COR-L47 (cell line): ENCODE data around the gene GOLGB1.
"Not testable (repeated sequence)": the region's sequence is repeated elsewhere in the genome, so short reads cannot be mapped to it uniquely, and the experiment has no call there.

Source experiments
- DNase-seq: peaks from one replicate; lab custom pipeline; 2025; lab: John Stamatoyannopoulos, UW

Gene GOLGB1

GRCh38 chr3:121690777-121691405 is 58.6 kb downstream of the GOLGB1 start:
- DNase-seq: no peak

- not testable (repeated sequence) for DNase-seq
Measured at GRCh38 chr3:121688747-121689146, 60.8 kb downstream of the GOLGB1 start.

GRCh38 chr3:121681792-121682191 is 67.7 kb downstream of the GOLGB1 start:
- DNase-seq: no peak

- DNase-seq: no peak
Measured at GRCh38 chr3:121677141-121677540, 72.4 kb downstream of the GOLGB1 start.

- no peak for DNase-seq
Measured at GRCh38 chr3:121670676-121671075, 78.9 kb downstream of the GOLGB1 start.

- DNase-seq: no peak
Measured at GRCh38 chr3:121667333-121667732, 82.2 kb downstream of the GOLGB1 start.

GRCh38 chr3:121665488-121665887 is 84.1 kb downstream of the GOLGB1 start:
- no peak for DNase-seq

- DNase-seq: no peak
Measured at GRCh38 chr3:121663171-121663847, 86.2 kb downstream of the GOLGB1 start.

GRCh38 chr3:121662742-121663141 is 86.8 kb downstream of the GOLGB1 start:
- DNase-seq: no peak

- DNase-seq: no peak
Measured at GRCh38 chr3:121661376-121661775, 88.2 kb downstream of the GOLGB1 start.

GRCh38 chr3:121660356-121661171 is 89.0 kb downstream of the GOLGB1 start, which contains the start of gene HCLS1:
Gene HCLS1, minus strand, starts transcription at chr3:121660903. Its CDS starts 2,556 bp downstream, at chr3:121658347.
- DNase-seq: no peak

GRCh38 chr3:121659586-121659985 is 90.0 kb downstream of the GOLGB1 start:
- no peak for DNase-seq

- DNase-seq: no peak
Measured at GRCh38 chr3:121658716-121659435, 90.7 kb downstream of the GOLGB1 start.

GRCh38 chr3:121654493-121655385 is 94.8 kb downstream of the GOLGB1 start:
- DNase-seq: no peak

GRCh38 chr3:121651684-121652083 is 97.9 kb downstream of the GOLGB1 start:
- DNase-seq: peak; percentile 42

- no peak for DNase-seq
Measured at GRCh38 chr3:121649645-121650044, 99.9 kb downstream of the GOLGB1 start.

GRCh38 chr3:121648219-121648958 is 101.2 kb downstream of the GOLGB1 start:
- DNase-seq: no peak

- DNase-seq: no peak
Measured at GRCh38 chr3:121645054-121645453, 104.5 kb downstream of the GOLGB1 start.

GRCh38 chr3:121642601-121643314 is 106.8 kb downstream of the GOLGB1 start:
- no peak for DNase-seq

- no peak for DNase-seq
Measured at GRCh38 chr3:121641127-121641526, 108.4 kb downstream of the GOLGB1 start.
